Measurements from ENCODE around the gene STK17B.

The STK17B gene

DNA sequence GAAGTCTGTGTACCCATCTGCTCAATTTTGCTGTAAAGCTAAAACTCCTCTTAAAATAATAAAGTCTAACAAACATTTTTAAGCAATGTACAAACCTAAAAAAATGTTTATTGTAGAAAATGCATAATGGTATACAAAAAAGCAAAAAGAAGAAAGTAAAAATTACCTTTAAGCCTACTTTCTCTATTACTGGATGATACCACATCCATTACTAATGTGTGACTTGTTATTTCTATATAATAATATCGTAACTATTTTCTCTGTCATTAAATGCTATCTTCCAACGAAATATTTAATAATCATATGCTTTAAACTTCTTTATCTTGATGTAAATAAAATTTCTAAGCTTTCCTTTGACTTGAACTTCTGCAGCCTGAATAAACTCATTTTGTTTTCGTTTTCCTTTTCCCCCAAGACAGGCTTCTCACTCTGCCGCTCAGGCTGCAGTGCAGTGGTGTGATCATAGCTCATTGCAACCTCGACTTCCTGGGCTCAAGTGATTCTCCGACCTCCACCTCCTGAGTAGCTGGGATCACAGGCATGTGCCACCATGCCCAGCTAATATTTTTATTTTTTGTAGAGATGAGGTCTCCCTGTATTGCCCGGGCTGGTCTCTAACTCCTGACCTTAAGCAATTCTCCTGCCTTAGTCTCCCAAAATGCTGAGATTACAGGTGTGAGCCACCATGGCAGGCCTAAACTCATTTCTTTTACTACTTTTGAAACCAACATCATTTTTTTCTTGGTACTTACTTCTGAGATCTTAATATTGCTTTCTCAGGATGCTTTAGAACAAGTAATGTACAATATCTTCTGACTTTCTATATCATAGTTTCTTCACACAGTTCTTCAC, 84.6 kb downstream of the STK17B start:
- Histone ChIP-seq H3K27ac (no peak overlapping the region), H3K4me3 (no peak overlapping the region)

DNA sequence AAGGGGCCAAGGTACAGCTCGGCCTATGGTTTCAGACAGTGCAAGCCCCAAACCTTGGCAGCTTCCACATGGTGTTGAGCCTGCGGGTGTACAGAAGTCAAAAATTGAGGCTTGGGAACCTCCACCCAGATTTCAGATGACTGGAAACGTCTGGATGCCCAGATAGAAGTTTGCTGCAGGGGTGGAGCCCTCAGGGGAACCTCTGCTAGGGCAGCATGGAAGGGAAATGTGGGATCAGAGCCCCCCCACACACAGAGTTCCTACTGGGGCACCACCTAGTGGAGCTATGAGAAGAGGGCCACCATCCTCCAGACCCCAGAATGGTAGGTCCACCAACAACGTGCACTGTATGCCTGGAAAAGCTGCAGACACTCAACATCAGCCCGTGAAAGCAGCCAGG, 87.8 kb downstream of the STK17B start:
- H3K27ac ChIP-seq: no peak overlapping the region

More for the DNA sequence above, 87.8 kb downstream of the STK17B start:
- no peak overlapping the region for H3K4me3 ChIP-seq

Measured in skin epidermis (tissue), 12 donors.